ENCODE data around the gene SHANK2. TPM values are rescaled to one million over a fixed set of nuclear protein-coding genes. Genes with fewer than 3 reads are reported as not detected.

The SHANK2 gene
- total RNA-seq, 1 experiment from 2014 or later, result 23.8 TPM

- no peak overlapping the region for H4K91ac ChIP-seq (ENCODE audit: insufficient read length, low read depth, low read length)
- H3K56ac ChIP-seq (ENCODE audit: insufficient read length, low read depth, low read length), result no peak overlapping the region
- H2AFZ ChIP-seq (ENCODE audit: low read length), result no peak overlapping the region
- no peak overlapping the region for H2BK20ac ChIP-seq (ENCODE audit: low read depth, low read length, poor library complexity, severe bottlenecking)
- H3K79me2 ChIP-seq (ENCODE audit: insufficient read depth, low read length), result peaks cover 15% of the 10 kb centered on the region; the same call in 1 of the 2 replicates
- peaks cover 4% of the 10 kb centered on the region for H3K79me1 ChIP-seq (ENCODE audit: insufficient read depth, low read depth, low read length, poor library complexity, severe bottlenecking)
- H3K27ac Mint-ChIP-seq, result no peak overlapping the region
- no peak for TF ChIP-seq CTCF (conservative IDR thresholded peaks at IDR 0.05)
- H3K9ac ChIP-seq (ENCODE audit: extremely low read depth, insufficient read length, low read length), result no peak overlapping the region
- H3K27me3 Mint-ChIP-seq (ENCODE audit: low read depth), result no peaks in the 10 kb centered on the region
- H3K23ac ChIP-seq (ENCODE audit: insufficient read length, low read depth, low read length), result no peak overlapping the region
- H2BK5ac ChIP-seq (ENCODE audit: insufficient read length, low read length), result no peak overlapping the region
- H3K23me2 ChIP-seq (ENCODE audit: insufficient read length, low read depth, low read length, poor library complexity, severe bottlenecking), result no peaks in the 10 kb centered on the region
- H3K9me3 Mint-ChIP-seq, result no peaks in the 10 kb centered on the region
- no peak overlapping the region for H3K4me3 Mint-ChIP-seq
- H4K5ac ChIP-seq (ENCODE audit: insufficient read length, low read depth, low read length), result no peak overlapping the region
- peaks cover 2 to 6% (median 4%) of the 10 kb centered on the region in 3 experiments; a peak in 4 of 7 replicates for H3K36me3 Mint-ChIP-seq (ENCODE audit: insufficient read depth in 1 of 3, low read depth in 3 of 3)
- no CpG with 5 or more reads among the region's 5 CpGs for WGBS (ENCODE audit: extremely low coverage, insufficient read length, low lambda C conversion rate)
- H2BK120ac ChIP-seq (ENCODE audit: low read depth, low read length, poor library complexity, severe bottlenecking), result no peak overlapping the region
- H2BK12ac ChIP-seq (ENCODE audit: insufficient read length, low read depth, low read length), result no peak overlapping the region
- peaks cover 4% of the 10 kb centered on the region; the same call in 1 of the 2 replicates for H3K4me1 ChIP-seq (ENCODE audit: insufficient read depth, low read length)
- no peak overlapping the region; the same call in 1 of the 2 replicates for H3K14ac ChIP-seq (ENCODE audit: insufficient read depth, low read length)
- peaks cover 3% of the 10 kb centered on the region for H4K20me1 ChIP-seq (ENCODE audit: control insufficient read depth, insufficient read depth, insufficient read length)
- no peaks in the 10 kb centered on the region for H3K9me3 ChIP-seq (ENCODE audit: control insufficient read depth, low read depth, low read length)
- no peak overlapping the region for H3K18ac ChIP-seq (ENCODE audit: insufficient read length, low read depth, low read length)
- H2AK5ac ChIP-seq (ENCODE audit: insufficient read length, low read length), result no peak overlapping the region
- H3K27ac ChIP-seq (ENCODE audit: insufficient read length, low read depth, low read length), result no peak overlapping the region
- no peak overlapping the region for H4K8ac ChIP-seq (replicated peaks; ENCODE audit: insufficient read length, low read depth, low read length)
- H3T11ph ChIP-seq (ENCODE audit: low read length), result no peak overlapping the region
- no peak for DNase-seq
- H3K27me3 ChIP-seq (ENCODE audit: insufficient read depth, low read length), result no peaks in the 10 kb centered on the region
- H3K4me1 Mint-ChIP-seq, result peaks cover 17 to 23% of the 10 kb centered on the region in 2 experiments
- no peak overlapping the region for H2BK15ac ChIP-seq (ENCODE audit: low read depth, low read length)
- H3K4me2 ChIP-seq (ENCODE audit: insufficient read depth, insufficient read length, low read length), result no peak overlapping the region
- no peak overlapping the region for H3K4ac ChIP-seq (ENCODE audit: low read depth, low read length)
Observed at GRCh38 chr11:71202598-71202944, 49.8 kb downstream of the SHANK2 start.

Other genes starting within 250 kb of the SHANK2 start
- 117 and 124 TPM in 2 replicates for gene DHCR7, start 195.8 kb upstream of the SHANK2 start, total RNA-seq (2021)
- gene NADSYN1, start 200.6 kb upstream of the SHANK2 start, total RNA-seq (2021), result 42.0 and 44.2 TPM in 2 replicates

Data from H9 (cell line).